Erythroblast (primary cell): ENCODE data around the gene NEGR1.

Experiments used
- DNase-seq, 2 experiments: peaks; one replicate each; lab custom pipeline; 2025; lab: John Stamatoyannopoulos, UW
- GATA1 ChIP-seq: IDR thresholded peaks from 2 replicates; pipeline ENCODE4 v1.6.1; 2011; ENCODE audit warnings: low read depth, mild to moderate bottlenecking, control low read depth, low read length, moderate library complexity
- POLR2A ChIP-seq: IDR thresholded peaks from 2 replicates; pipeline ENCODE4 v1.6.1; 2011; ENCODE audit warnings: mild to moderate bottlenecking, low read length

Gene NEGR1

GRCh38 chr1:71762514-71763255 lies 519.7 kb downstream of the NEGR1 start:
- no peak for TF ChIP-seq POLR2A
- TF ChIP-seq GATA1: no peak
- no peak for DNase-seq

- no peak for TF ChIP-seq POLR2A
- no peak for TF ChIP-seq GATA1
- DNase-seq: no peak
Measured at GRCh38 chr1:71755441-71755840, 526.9 kb downstream of the NEGR1 start.

GRCh38 chr1:71753746-71754145 lies 528.6 kb downstream of the NEGR1 start:
- DNase-seq: no peak
- no peak for TF ChIP-seq POLR2A
- no peak for TF ChIP-seq GATA1

- no peak for TF ChIP-seq GATA1
- TF ChIP-seq POLR2A: no peak
- no peak for DNase-seq
Measured at GRCh38 chr1:71745326-71745725, 537.0 kb downstream of the NEGR1 start.

GRCh38 chr1:71743862-71744261 lies 538.5 kb downstream of the NEGR1 start:
- TF ChIP-seq POLR2A (no peak), GATA1 (no peak)
- DNase-seq: no peak

- TF ChIP-seq GATA1 (no peak), POLR2A (no peak)
- no peak for DNase-seq
Measured at GRCh38 chr1:71738910-71739309, 543.4 kb downstream of the NEGR1 start.

- TF ChIP-seq POLR2A: no peak
- TF ChIP-seq GATA1: no peak
- no peak for DNase-seq
Measured at GRCh38 chr1:71738256-71738655, 544.1 kb downstream of the NEGR1 start.

GRCh38 chr1:71737768-71738167 lies 544.6 kb downstream of the NEGR1 start:
- no peak for DNase-seq
- TF ChIP-seq POLR2A (no peak), GATA1 (no peak)

GRCh38 chr1:71733121-71733520 lies 549.2 kb downstream of the NEGR1 start:
- DNase-seq: no peak
- TF ChIP-seq POLR2A (no peak), GATA1 (no peak)

GRCh38 chr1:71721532-71721931 lies 560.8 kb downstream of the NEGR1 start:
- no peak for TF ChIP-seq POLR2A
- TF ChIP-seq GATA1: no peak
- DNase-seq: no peak

- DNase-seq: no peak
- TF ChIP-seq POLR2A: no peak
- no peak for TF ChIP-seq GATA1
Measured at GRCh38 chr1:71719330-71719729, 563.0 kb downstream of the NEGR1 start.

GRCh38 chr1:71717186-71717585 lies 565.2 kb downstream of the NEGR1 start:
- no peak for DNase-seq
- TF ChIP-seq GATA1 (no peak), POLR2A (no peak)

- TF ChIP-seq POLR2A: no peak
- no peak for TF ChIP-seq GATA1
- DNase-seq: no peak
Measured at GRCh38 chr1:71711456-71711855, 570.9 kb downstream of the NEGR1 start.

- DNase-seq: no peak
- no peak for TF ChIP-seq POLR2A
- no peak for TF ChIP-seq GATA1
Measured at GRCh38 chr1:71706029-71706671, 576.2 kb downstream of the NEGR1 start.

- TF ChIP-seq POLR2A (no peak), GATA1 (no peak)
- no peak for DNase-seq
Measured at GRCh38 chr1:71698186-71698585, 584.2 kb downstream of the NEGR1 start.

GRCh38 chr1:71695821-71696220 lies 586.5 kb downstream of the NEGR1 start:
- DNase-seq: no peak
- TF ChIP-seq POLR2A (no peak), GATA1 (no peak)
